AG10803 (cell line): ENCODE measurements around the gene CPSF6.

ENCODE experiments used
- DNase-seq: peaks from one replicate; pipeline ENCODE4 v3.0.0; 2010; ENCODE audit warnings: low read depth
- H3K4me3 ChIP-seq: 2 replicates; pipeline ENCODE4 v1.5.1; 2011; ENCODE audit warnings: mild to moderate bottlenecking, low read length, control low read depth
- TF ChIP-seq, protein P1 (sequence below): conservative IDR thresholded peaks from 2 replicates; pipeline ENCODE4 v1.5.1; 2011; ENCODE audit warnings: mild to moderate bottlenecking, low read length, control low read depth, inconsistent platforms

The CPSF6 gene

GRCh38 chr12:69321351-69321750, 82.0 kb downstream of the CPSF6 start:
- TF ChIP-seq, protein P1, sequence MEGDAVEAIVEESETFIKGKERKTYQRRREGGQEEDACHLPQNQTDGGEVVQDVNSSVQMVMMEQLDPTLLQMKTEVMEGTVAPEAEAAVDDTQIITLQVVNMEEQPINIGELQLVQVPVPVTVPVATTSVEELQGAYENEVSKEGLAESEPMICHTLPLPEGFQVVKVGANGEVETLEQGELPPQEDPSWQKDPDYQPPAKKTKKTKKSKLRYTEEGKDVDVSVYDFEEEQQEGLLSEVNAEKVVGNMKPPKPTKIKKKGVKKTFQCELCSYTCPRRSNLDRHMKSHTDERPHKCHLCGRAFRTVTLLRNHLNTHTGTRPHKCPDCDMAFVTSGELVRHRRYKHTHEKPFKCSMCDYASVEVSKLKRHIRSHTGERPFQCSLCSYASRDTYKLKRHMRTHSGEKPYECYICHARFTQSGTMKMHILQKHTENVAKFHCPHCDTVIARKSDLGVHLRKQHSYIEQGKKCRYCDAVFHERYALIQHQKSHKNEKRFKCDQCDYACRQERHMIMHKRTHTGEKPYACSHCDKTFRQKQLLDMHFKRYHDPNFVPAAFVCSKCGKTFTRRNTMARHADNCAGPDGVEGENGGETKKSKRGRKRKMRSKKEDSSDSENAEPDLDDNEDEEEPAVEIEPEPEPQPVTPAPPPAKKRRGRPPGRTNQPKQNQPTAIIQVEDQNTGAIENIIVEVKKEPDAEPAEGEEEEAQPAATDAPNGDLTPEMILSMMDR = no peak
- DNase-seq = no peak
- H3K4me3 ChIP-seq = no peak overlapping the region
